GM21786 (cell line): ENCODE results near the gene CCDC112.
A peak's percentile ranks its signal among the peaks of the same experiment; 100 is the strongest.

Experiments used
- ATAC-seq: cut with Tn5 transposase; IDR thresholded peaks from one replicate; pipeline ENCODE4 v1.9.1; 2021; ENCODE audit not compliant: unreplicated experiment

The CCDC112 gene

GRCh38 chr5:115296124-115297022, at the start of gene CCDC112:
CCDC112 (minus strand) TSS chr5:115296654; CDS start chr5:115296543, 111 bp downstream.
- peak; percentile 71 for ATAC-seq

- ATAC-seq = no peak
These were observed 48.9 kb upstream of the CCDC112 start for GRCh38 chr5:115345344-115345743.

- ATAC-seq = no peak
These were observed 47.4 kb upstream of the CCDC112 start for GRCh38 chr5:115343855-115344254.

GRCh38 chr5:115342590-115343377, 46.3 kb upstream of the CCDC112 start:
- ATAC-seq = no peak

GRCh38 chr5:115341745-115342144, 45.3 kb upstream of the CCDC112 start:
- no peak for ATAC-seq

- ATAC-seq = no peak
These were observed 42.4 kb upstream of the CCDC112 start for GRCh38 chr5:115338851-115339250.

GRCh38 chr5:115337882-115338281, 41.4 kb upstream of the CCDC112 start:
- ATAC-seq = no peak

GRCh38 chr5:115336964-115337363, 40.5 kb upstream of the CCDC112 start:
- ATAC-seq = no peak

- no peak for ATAC-seq
These were observed 39.8 kb upstream of the CCDC112 start for GRCh38 chr5:115336201-115336720.

- no peak for ATAC-seq
These were observed 38.8 kb upstream of the CCDC112 start for GRCh38 chr5:115335301-115335700.

- ATAC-seq = peak; percentile 60
These were observed 36.7 kb upstream of the CCDC112 start for GRCh38 chr5:115333164-115333563.

- ATAC-seq = no peak
These were observed 34.4 kb upstream of the CCDC112 start for GRCh38 chr5:115330830-115331229.

GRCh38 chr5:115329475-115329874, 33.0 kb upstream of the CCDC112 start:
- ATAC-seq = no peak

- peak; percentile 37 for ATAC-seq
These were observed 32.3 kb upstream of the CCDC112 start for GRCh38 chr5:115328617-115329274.

- no peak for ATAC-seq
These were observed 29.0 kb upstream of the CCDC112 start for GRCh38 chr5:115325296-115325959.

GRCh38 chr5:115324021-115324420, 27.6 kb upstream of the CCDC112 start:
- no peak for ATAC-seq

GRCh38 chr5:115322729-115323128, 26.3 kb upstream of the CCDC112 start:
- no peak for ATAC-seq

- no peak for ATAC-seq
These were observed 24.9 kb upstream of the CCDC112 start for GRCh38 chr5:115321309-115321708.

- no peak for ATAC-seq
These were observed 24.1 kb upstream of the CCDC112 start for GRCh38 chr5:115320515-115320914.

GRCh38 chr5:115320006-115320405, 23.6 kb upstream of the CCDC112 start:
- ATAC-seq = no peak

- ATAC-seq = no peak
These were observed 22.6 kb upstream of the CCDC112 start for GRCh38 chr5:115319007-115319406.
